Esophagus muscularis mucosa (tissue), 4 donors: ENCODE measurements around the gene CAMSAP1. TPM values are rescaled to one million over a fixed set of nuclear protein-coding genes. Genes with fewer than 3 reads are reported as not detected.

Experiments used
- DNase-seq: peaks from one replicate; pipeline ENCODE4 v3.0.0-alpha.2; 2017; ENCODE audit errors: extremely low spot score
- H3K27ac ChIP-seq, 4 donors: fragments of 200-600 bp; sonication (generic); replicated peaks in 1 of 4; 1 replicate in 3 of 4; 2 replicates in 1 of 4; pipeline ENCODE4 v1.5.1; 2016 to 2019; ENCODE audit warnings: mild to moderate bottlenecking in 1 of 4
- H3K27me3 ChIP-seq, 4 donors: fragments of 200-600 bp; sonication (generic); one replicate each; pipeline versions ENCODE4 v1.5.1 to v1.6.0; 2016 to 2019
- H3K36me3 ChIP-seq, 4 donors: fragments of 200-600 bp; sonication (generic); one replicate each; pipeline ENCODE4 v1.5.1; 2016 to 2019
- H3K4me1 ChIP-seq, 4 donors: fragments of 200-600 bp; sonication (generic); one replicate each; pipeline ENCODE4 v1.5.1; 2016 to 2019
- H3K4me3 ChIP-seq, 4 donors: fragments of 200-600 bp; sonication (generic); 1 replicate in 2 of 4; 2 replicates in 2 of 4; pipeline ENCODE4 v1.5.1; 2016 to 2019; ENCODE audit warnings: mild to moderate bottlenecking in 4 of 4, moderate library complexity in 1 of 4
- H3K9me3 ChIP-seq, 4 donors: fragments of 200-600 bp; sonication (generic); 1 replicate in 3 of 4; 2 replicates in 1 of 4; pipeline ENCODE4 v1.5.1; 2016 to 2019
- CTCF ChIP-seq, 3 experiments: fragments of 200-600 bp in 2 of 3; fragments of 450-650 bp in 1 of 3; sonication (generic) in 2 of 3; IDR thresholded peaks; one replicate each; pipeline ENCODE4 v1.5.1; 2017 to 2019; ENCODE audit warnings: antibody characterized with exemption in 3 of 3, mild to moderate bottlenecking in 2 of 3, moderate library complexity in 1 of 3
- EP300 ChIP-seq: sonication (generic); formaldehyde crosslinking; IDR thresholded peaks from one replicate; pipeline ENCODE4 v1.6.1; 2017; ENCODE audit warnings: antibody characterized with exemption
- POLR2A ChIP-seq: fragments of 450-650 bp; IDR thresholded peaks from one replicate; pipeline ENCODE4 v1.6.1; 2017; ENCODE audit warnings: antibody characterized with exemption, moderate library complexity, mild to moderate bottlenecking, low read depth
- POLR2AphosphoS5 ChIP-seq, 2 donors: sonication (generic); formaldehyde crosslinking; IDR thresholded peaks; one replicate each; pipeline ENCODE4 v1.6.1; 2017; ENCODE audit warnings: antibody characterized with exemption in 2 of 2
- WGBS: methylation state at CpG from one replicate; pipeline ENCODE4 v1.1.5; 2018; 5-methylcytosine and 5-hydroxymethylcytosine counted together
- intact Hi-C: fragments of 100-400 bp; cut with DNase I; formaldehyde crosslinking; loops from one replicate; pipeline ENCODE4 v1.15.1; 2023
- total RNA-seq, 4 donors: library from RNA; depleted of rRNA; stranded (reverse); fragments of >200 nt; gene quantifications; one replicate each; pipeline versions ENCODE4 v1.1.0 to v1.2.1, GENCODE V29; 2016

The CAMSAP1 gene
- total RNA-seq, 4 donors from 2014 or later: 21.0 to 52.7 (median 30.5) TPM

GRCh38 chr9:135931349-135931820 lies 24.0 kb upstream of the CAMSAP1 start:
- DNase-seq: no peak
- intact Hi-C loops: no loop called here
- Histone ChIP-seq H3K27me3 (no peaks in the 10 kb centered on the region), H3K9me3 (peaks cover 0 to 6% (median 0%) of the 10 kb centered on the region in 4 donors), H3K4me3 (no peak overlapping the region), H3K36me3 (peaks cover 32 to 90% (median 78%) of the 10 kb centered on the region in 4 donors), H3K4me1 (peaks cover 0 to 6% (median 5%) of the 10 kb centered on the region in 4 donors), H3K27ac (no peak overlapping the region)
- no peak for TF ChIP-seq EP300
- TF ChIP-seq POLR2AphosphoS5 (IDR thresholded peaks at IDR 0.05): no peak
- no peak for TF ChIP-seq POLR2A
- TF ChIP-seq CTCF (IDR thresholded peaks at IDR 0.05): no peak
- WGBS: 86% methylated on average over 21 of the region's 31 CpGs

GRCh38 chr9:135930446-135931345 lies 23.4 kb upstream of the CAMSAP1 start:
- TF ChIP-seq CTCF (IDR thresholded peaks at IDR 0.05) (no peak), POLR2A (no peak), EP300 (no peak), POLR2AphosphoS5 (IDR thresholded peaks at IDR 0.05) (no peak)
- Histone ChIP-seq H3K4me1 (peaks cover 0 to 6% (median 5%) of the 10 kb centered on the region in 4 donors), H3K36me3 (peaks cover 26 to 88% (median 77%) of the 10 kb centered on the region in 4 donors), H3K9me3 (no peaks in the 10 kb centered on the region), H3K27ac (no peak overlapping the region), H3K4me3 (no peak overlapping the region), H3K27me3 (no peaks in the 10 kb centered on the region)
- DNase-seq: no peak
- 91% methylated on average over 16 of the region's 33 CpGs for WGBS
- intact Hi-C loops: no loop called here

DNA sequence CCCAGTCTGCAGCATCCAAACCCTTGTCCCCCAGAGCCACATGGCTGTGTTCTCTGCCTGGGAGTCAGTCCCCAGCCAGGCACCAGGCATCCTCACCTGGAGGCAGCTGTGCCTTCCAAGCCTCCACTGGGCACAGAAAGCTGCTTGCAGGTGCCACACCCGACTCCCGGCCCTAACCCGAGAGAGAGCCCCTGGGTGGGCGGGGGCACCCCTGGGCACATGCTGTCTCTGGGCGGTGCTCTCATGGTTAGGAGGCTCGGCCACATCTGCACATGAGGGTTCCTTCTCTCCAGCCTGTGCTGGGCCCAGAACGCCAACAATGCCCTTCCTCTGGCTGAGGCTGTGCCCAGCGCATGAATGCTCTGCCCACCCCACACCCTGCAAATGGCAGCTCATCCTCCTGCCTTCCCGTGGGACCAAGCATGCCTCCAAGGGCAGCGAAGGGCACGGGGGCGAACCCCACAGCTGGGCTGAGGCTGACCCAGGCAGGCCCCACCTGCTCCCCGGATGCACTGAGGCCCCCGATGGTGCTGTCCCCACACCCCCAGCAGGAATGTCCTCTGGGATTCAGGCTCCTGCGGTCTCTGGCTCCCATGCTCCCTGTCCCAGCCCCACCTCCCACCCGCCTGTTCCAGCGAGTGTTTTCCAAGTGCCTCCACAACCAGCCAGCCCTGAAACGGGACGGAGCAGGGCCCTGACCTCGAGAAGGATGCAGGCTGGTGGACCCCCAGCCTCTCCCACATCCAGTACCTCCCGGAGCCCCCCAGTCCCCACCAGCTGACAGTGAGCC lies 22.5 kb upstream of the CAMSAP1 start:
- intact Hi-C loops: no loop called here
- peaks cover 18 to 88% (median 75%) of the 10 kb centered on the region in 4 donors for H3K36me3 ChIP-seq

More for the DNA sequence above, 22.5 kb upstream of the CAMSAP1 start:
- H3K9me3 ChIP-seq: no peaks in the 10 kb centered on the region
- DNase-seq: no peak
- H3K4me3 ChIP-seq: no peak overlapping the region
- no peak overlapping the region for H3K27ac ChIP-seq
- TF ChIP-seq EP300 (no peak), POLR2A (no peak), POLR2AphosphoS5 (IDR thresholded peaks at IDR 0.05) (no peak), CTCF (IDR thresholded peaks at IDR 0.05) (no peak)
- H3K4me1 ChIP-seq: peaks cover 0 to 6% (median 5%) of the 10 kb centered on the region in 4 donors
- no peaks in the 10 kb centered on the region for H3K27me3 ChIP-seq
- 99% methylated on average over 9 of the region's 21 CpGs for WGBS
